ENCODE data around the gene ABCC5.

- TF ChIP-seq POLR2A (IDR thresholded peaks at IDR 0.05) (no peak), CTCF (IDR thresholded peaks at IDR 0.05) (no peak), EP300 (IDR thresholded peaks at IDR 0.05) (no peak)
Measured at GRCh38 chr3:183988216-183988790, 29.4 kb downstream of the ABCC5 start.

Data from tibial nerve (tissue), 4 donors.